IgD-negative memory B cell (primary cell): ENCODE measurements around the gene FTSJ1. TPM values are rescaled to one million over a fixed set of nuclear protein-coding genes. Genes with fewer than 3 reads are reported as not detected.
"Not testable (repeated sequence)": the region's sequence is repeated elsewhere in the genome, so short reads cannot be mapped to it uniquely, and the experiment has no call there.

Source experiments
- H3K27ac Mint-ChIP-seq, 3 donors: one replicate each; pipeline ENCODE4 v1.8.0; 2020 to 2022; ENCODE audit warnings: mild to moderate bottlenecking in 3 of 3, mixed read lengths in 3 of 3, moderate library complexity in 1 of 3
- H3K27me3 Mint-ChIP-seq: one replicate; pipeline ENCODE4 v1.8.0; 2021; ENCODE audit warnings: mixed read lengths
- H3K36me3 Mint-ChIP-seq: one replicate; pipeline ENCODE4 v1.8.0; 2020; ENCODE audit warnings: mild to moderate bottlenecking, mixed read lengths
- H3K4me1 Mint-ChIP-seq, 3 donors: one replicate each; pipeline ENCODE4 v1.8.0; 2020 to 2022; ENCODE audit warnings: mixed read lengths in 3 of 3, mild to moderate bottlenecking in 1 of 3
- H3K4me3 Mint-ChIP-seq, 4 donors: one replicate each; pipeline ENCODE4 v1.8.0; 2020 to 2022; ENCODE audit warnings: mild to moderate bottlenecking in 4 of 4, mixed read lengths in 4 of 4, moderate library complexity in 3 of 4
- H3K9me3 Mint-ChIP-seq, 3 donors: one replicate each; pipeline ENCODE4 v1.8.0; 2020 to 2021; ENCODE audit warnings: mixed read lengths in 3 of 3, mild to moderate bottlenecking in 1 of 3
- polyA plus RNA-seq: library from polyadenylated mRNA; unstranded; fragments of 300-500 nt; fragmentation: Illumina TruSeq; gene quantifications from one replicate; pipeline ENCODE4 v1.2.3, GENCODE V29; 2021

Gene FTSJ1
- polyA plus RNA-seq, 1 donor from 2014 or later, result 53.8 TPM

GRCh38 chrX:48519481-48519880, 43.5 kb downstream of the FTSJ1 start:
- H3K36me3 Mint-ChIP-seq, H3K9me3 Mint-ChIP-seq, H3K4me3 Mint-ChIP-seq, H3K27me3 Mint-ChIP-seq, H3K27ac Mint-ChIP-seq: not testable (repeated sequence)
- peaks cover 8 to 13% (median 13%) of the 10 kb centered on the region in 3 donors for H3K4me1 Mint-ChIP-seq

- H3K4me1 Mint-ChIP-seq, result peaks cover 8 to 13% (median 13%) of the 10 kb centered on the region in 3 donors
- peak overlapping the region in 2 of 3 donors; percentile 61 to 95 for H3K27ac Mint-ChIP-seq
- no peaks in the 10 kb centered on the region for H3K9me3 Mint-ChIP-seq
- peak overlapping the region in 3 of 4 donors; percentile 1 to 92 (median 86) for H3K4me3 Mint-ChIP-seq
- peaks cover 2% of the 10 kb centered on the region for H3K27me3 Mint-ChIP-seq
- H3K36me3 Mint-ChIP-seq, result no peaks in the 10 kb centered on the region
These were observed 44.5 kb downstream of the FTSJ1 start for GRCh38 chrX:48520455-48520854.

GRCh38 chrX:48520976-48521352, 45.0 kb downstream of the FTSJ1 start:
- Mint-ChIP-seq H3K4me1 (peaks cover 8 to 13% (median 13%) of the 10 kb centered on the region in 3 donors), H3K27ac (peak overlapping the region; percentile 36 to 95 (median 61)), H3K9me3 (no peaks in the 10 kb centered on the region), H3K27me3 (peaks cover 2% of the 10 kb centered on the region), H3K4me3 (peak overlapping the region; percentile 86 to 95 (median 92)), H3K36me3 (no peaks in the 10 kb centered on the region)

- Mint-ChIP-seq H3K4me3 (peak within 1 kb of the TSS; percentile 86 to 95 (median 92)), H3K36me3 (no peaks in the 10 kb centered on the region), H3K27ac (peak within 1 kb of the TSS; percentile 61 to 95 (median 78)), H3K9me3 (no peaks in the 10 kb centered on the region), H3K27me3 (no peaks in the 10 kb centered on the region), H3K4me1 (peaks cover 8 to 14% (median 13%) of the 10 kb centered on the region in 3 donors)
These were observed 45.6 kb downstream of the FTSJ1 start, which contains the start of gene EBP for GRCh38 chrX:48521353-48522243. Gene EBP, plus strand, starts transcription at chrX:48521808. Its CDS starts 1,964 bp downstream, at chrX:48523772.

GRCh38 chrX:48522291-48522690, 46.3 kb downstream of the FTSJ1 start:
- Mint-ChIP-seq H3K4me1 (peaks cover 8 to 14% (median 13%) of the 10 kb centered on the region in 3 donors), H3K27ac (peak overlapping the region; percentile 61 to 90 (median 78)), H3K9me3 (no peaks in the 10 kb centered on the region), H3K27me3 (no peaks in the 10 kb centered on the region), H3K36me3 (no peaks in the 10 kb centered on the region), H3K4me3 (peak overlapping the region; percentile 86 to 95 (median 92))

GRCh38 chrX:48523682-48524081, 47.7 kb downstream of the FTSJ1 start:
- no peaks in the 10 kb centered on the region for H3K27me3 Mint-ChIP-seq
- no peak overlapping the region for H3K27ac Mint-ChIP-seq
- no peaks in the 10 kb centered on the region for H3K9me3 Mint-ChIP-seq
- H3K36me3 Mint-ChIP-seq, result peaks cover 2% of the 10 kb centered on the region
- peaks cover 8 to 14% (median 13%) of the 10 kb centered on the region in 3 donors for H3K4me1 Mint-ChIP-seq
- peak overlapping the region in 3 of 4 donors; percentile 30 to 64 (median 55) for H3K4me3 Mint-ChIP-seq

GRCh38 chrX:48525853-48526252, 49.9 kb downstream of the FTSJ1 start:
- H3K9me3 Mint-ChIP-seq, H3K36me3 Mint-ChIP-seq, H3K27me3 Mint-ChIP-seq, H3K27ac Mint-ChIP-seq: not testable (repeated sequence)
- H3K4me3 Mint-ChIP-seq, result peak overlapping the region in 1 of 4 donors; percentile 12
- peaks cover 6 to 11% (median 9%) of the 10 kb centered on the region in 3 donors for H3K4me1 Mint-ChIP-seq

- Mint-ChIP-seq H3K4me3 (no peak overlapping the region), H3K27me3 (no peaks in the 10 kb centered on the region), H3K36me3 (peaks cover 2% of the 10 kb centered on the region), H3K4me1 (peaks cover 0 to 2% (median 1%) of the 10 kb centered on the region in 3 donors), H3K27ac (no peak overlapping the region), H3K9me3 (no peaks in the 10 kb centered on the region)
These were observed 54.7 kb downstream of the FTSJ1 start for GRCh38 chrX:48530736-48531135.

GRCh38 chrX:48531358-48531959, 55.5 kb downstream of the FTSJ1 start:
- H3K27me3 Mint-ChIP-seq, result no peaks in the 10 kb centered on the region
- H3K36me3 Mint-ChIP-seq, result peaks cover 2% of the 10 kb centered on the region
- H3K9me3 Mint-ChIP-seq, result no peaks in the 10 kb centered on the region
- H3K4me1 Mint-ChIP-seq, result peaks cover 0 to 2% (median 1%) of the 10 kb centered on the region in 3 donors
- H3K27ac Mint-ChIP-seq, result peak overlapping the region in 1 of 3 donors; percentile 12
- H3K4me3 Mint-ChIP-seq, result no peak overlapping the region

- H3K36me3 Mint-ChIP-seq, result peaks cover 2% of the 10 kb centered on the region
- H3K9me3 Mint-ChIP-seq, result no peaks in the 10 kb centered on the region
- H3K4me3 Mint-ChIP-seq, result no peak overlapping the region
- no peaks in the 10 kb centered on the region for H3K27me3 Mint-ChIP-seq
- peak overlapping the region in 1 of 3 donors; percentile 12 for H3K27ac Mint-ChIP-seq
- H3K4me1 Mint-ChIP-seq, result peaks cover 0 to 1% (median 0%) of the 10 kb centered on the region in 3 donors
These were observed 56.2 kb downstream of the FTSJ1 start for GRCh38 chrX:48532161-48532560.

- H3K27ac Mint-ChIP-seq, result peak overlapping the region in 1 of 3 donors; percentile 40
- H3K27me3 Mint-ChIP-seq, result peaks cover 1% of the 10 kb centered on the region
- H3K36me3 Mint-ChIP-seq, result peaks cover 2% of the 10 kb centered on the region
- no peak overlapping the region for H3K4me3 Mint-ChIP-seq
- peaks cover 0 to 1% (median 0%) of the 10 kb centered on the region in 3 donors for H3K4me1 Mint-ChIP-seq
- H3K9me3 Mint-ChIP-seq, result no peaks in the 10 kb centered on the region
These were observed 57.2 kb downstream of the FTSJ1 start for GRCh38 chrX:48533165-48533564.

Other genes starting within 250 kb of the FTSJ1 start
- gene SSX1, start 220.8 kb upstream of the FTSJ1 start, polyA plus RNA-seq, result not detected
- not detected for gene SSX3, start 119.5 kb upstream of the FTSJ1 start, polyA plus RNA-seq
- not detected for gene SSX4, start 92.7 kb upstream of the FTSJ1 start, polyA plus RNA-seq
- not detected for gene SSX4B, start 64.2 kb upstream of the FTSJ1 start, polyA plus RNA-seq
- 9.3 TPM for gene SLC38A5, start 5.9 kb upstream of the FTSJ1 start, polyA plus RNA-seq
- gene PORCN, start 32.8 kb downstream of the FTSJ1 start, polyA plus RNA-seq, result 11.9 TPM
- gene EBP, start 45.6 kb downstream of the FTSJ1 start, polyA plus RNA-seq, result 61.2 TPM
- gene TBC1D25, start 63.5 kb downstream of the FTSJ1 start, polyA plus RNA-seq, result 22.8 TPM
- 278 TPM for gene RBM3, start 98.3 kb downstream of the FTSJ1 start, polyA plus RNA-seq
- 53.2 TPM for gene WDR13, start 121.3 kb downstream of the FTSJ1 start, polyA plus RNA-seq
- 26.5 TPM for gene WAS, start 207.6 kb downstream of the FTSJ1 start, polyA plus RNA-seq
- 8.6 TPM for gene SUV39H1, start 220.5 kb downstream of the FTSJ1 start, polyA plus RNA-seq